ENCODE results near the gene ADAM15.
A peak's percentile ranks its signal among the peaks of the same experiment; 100 is the strongest.

ADAM15 gene

DNA sequence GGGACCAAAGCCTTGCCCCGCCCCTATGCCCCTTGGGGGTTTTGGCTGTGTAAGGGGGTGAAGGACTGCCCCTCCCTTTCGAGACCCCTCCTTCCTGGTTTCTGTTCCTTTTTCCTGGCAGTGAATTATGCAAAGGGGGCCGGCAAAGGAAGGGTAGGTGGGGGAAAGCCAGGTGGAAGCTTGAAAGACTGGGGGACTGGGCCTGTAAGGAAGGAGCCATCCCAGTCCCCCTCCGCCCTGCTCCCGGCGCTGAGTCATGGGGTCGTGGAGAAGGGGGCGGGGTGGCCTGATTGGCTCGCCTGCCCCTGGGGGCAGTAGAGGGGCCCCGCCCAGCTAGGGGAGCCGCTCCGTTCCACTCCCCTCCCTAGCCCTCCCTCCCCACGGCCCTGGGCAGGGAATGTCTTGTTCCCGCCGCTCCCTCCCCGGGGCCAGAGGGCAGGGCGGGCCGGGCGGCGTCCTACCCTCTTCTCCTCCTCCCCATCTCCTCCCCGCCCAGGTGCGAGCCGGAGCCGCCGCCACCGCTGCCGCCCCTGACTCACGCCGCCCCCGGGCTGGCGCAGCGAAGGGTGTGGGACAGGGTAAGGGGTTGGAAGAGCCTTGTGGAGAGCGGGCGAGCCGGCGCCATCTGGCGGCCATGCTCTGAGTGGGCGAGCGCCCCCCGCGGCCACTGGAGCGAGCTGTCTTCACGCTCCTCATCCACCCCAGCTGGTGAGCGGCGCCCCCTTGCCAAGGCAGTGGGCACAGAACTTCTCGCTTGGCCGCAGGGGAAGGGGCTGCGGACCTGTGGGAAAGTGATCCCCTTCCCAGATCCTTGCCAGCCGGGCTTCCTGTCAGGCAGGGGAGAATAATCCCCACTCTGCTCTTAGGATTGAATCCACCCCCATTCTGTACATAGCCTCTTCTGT lies 33.8 kb upstream of the ADAM15 start:
- ATAC-seq (peak; percentile 95), DNase-seq (peak; percentile 92)
- Mint-ChIP-seq H3K4me3 (peak overlapping the region; percentile 59), H3K27ac (peak overlapping the region; percentile 54), H3K4me1 (peaks cover 56% of the 10 kb centered on the region), H3K27me3 (no peaks in the 10 kb centered on the region), H3K36me3 (ENCODE audit: low read depth) (no peaks in the 10 kb centered on the region), H3K9me3 (no peaks in the 10 kb centered on the region)

DNA sequence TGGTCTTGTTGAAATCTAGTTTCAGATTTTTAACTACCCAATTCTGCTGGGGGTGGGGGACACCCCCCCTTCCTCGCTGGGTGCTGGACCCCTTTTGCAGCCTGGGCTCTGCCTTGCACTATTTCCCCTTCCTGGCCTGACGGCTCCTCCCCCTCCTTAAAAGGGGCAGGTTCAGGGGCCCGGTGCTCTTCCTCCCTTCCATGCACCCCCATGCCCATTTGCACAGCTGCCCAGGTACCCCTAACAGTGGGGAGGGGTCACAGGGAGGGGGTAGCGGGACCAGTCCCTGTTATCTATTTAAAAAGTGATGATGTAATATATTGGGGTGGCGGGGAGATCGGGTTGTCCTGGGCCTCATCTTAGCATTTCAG lies 33.2 kb upstream of the ADAM15 start:
- ATAC-seq: no peak
- Mint-ChIP-seq H3K4me3 (peak overlapping the region; percentile 59), H3K27me3 (no peaks in the 10 kb centered on the region), H3K4me1 (peaks cover 50% of the 10 kb centered on the region), H3K36me3 (ENCODE audit: low read depth) (no peaks in the 10 kb centered on the region), H3K9me3 (no peaks in the 10 kb centered on the region), H3K27ac (peak overlapping the region; percentile 54)
- no peak for DNase-seq

DNA sequence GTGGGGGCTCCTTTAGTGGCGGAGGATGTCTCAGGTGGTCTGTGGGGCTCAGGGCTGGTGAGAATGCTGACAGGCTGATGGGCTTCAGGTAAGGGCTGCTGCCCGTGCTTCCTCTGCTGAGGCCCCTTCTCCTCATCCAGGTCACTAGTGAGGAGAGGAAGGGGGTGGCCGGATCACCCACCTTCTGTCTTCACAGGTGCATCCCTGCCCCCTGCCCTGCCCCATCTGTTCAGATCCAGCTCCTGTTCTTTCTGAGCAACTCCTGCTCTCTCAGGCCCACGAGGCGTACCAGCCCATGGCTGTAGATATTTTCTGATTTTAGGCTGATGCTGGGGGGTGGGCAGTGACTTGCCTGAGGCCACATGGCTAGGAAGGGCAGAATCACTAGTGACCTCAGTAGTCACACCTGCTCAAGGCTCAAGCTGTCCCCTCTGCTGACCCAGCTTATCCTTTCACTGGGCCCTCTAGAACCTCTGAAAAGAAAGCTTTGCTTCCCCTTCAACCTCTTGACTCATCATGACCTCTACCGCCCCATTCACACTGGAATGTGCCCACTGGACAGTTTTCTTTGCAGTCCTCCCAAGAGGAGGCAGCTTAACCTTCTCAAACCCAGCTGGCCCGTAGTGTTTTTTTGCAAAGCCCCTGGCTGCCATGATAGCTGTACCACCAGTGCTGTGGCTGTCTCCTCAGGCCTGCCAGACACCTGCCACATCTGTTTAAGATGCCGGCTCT lies 32.3 kb upstream of the ADAM15 start:
- H3K36me3 Mint-ChIP-seq (ENCODE audit: low read depth): no peaks in the 10 kb centered on the region
- no peak for DNase-seq
- no peak overlapping the region for H3K27ac Mint-ChIP-seq
- H3K4me1 Mint-ChIP-seq: peaks cover 43% of the 10 kb centered on the region
- no peak overlapping the region for H3K4me3 Mint-ChIP-seq
- no peaks in the 10 kb centered on the region for H3K27me3 Mint-ChIP-seq
- no peak for ATAC-seq
- no peaks in the 10 kb centered on the region for H3K9me3 Mint-ChIP-seq

DNA sequence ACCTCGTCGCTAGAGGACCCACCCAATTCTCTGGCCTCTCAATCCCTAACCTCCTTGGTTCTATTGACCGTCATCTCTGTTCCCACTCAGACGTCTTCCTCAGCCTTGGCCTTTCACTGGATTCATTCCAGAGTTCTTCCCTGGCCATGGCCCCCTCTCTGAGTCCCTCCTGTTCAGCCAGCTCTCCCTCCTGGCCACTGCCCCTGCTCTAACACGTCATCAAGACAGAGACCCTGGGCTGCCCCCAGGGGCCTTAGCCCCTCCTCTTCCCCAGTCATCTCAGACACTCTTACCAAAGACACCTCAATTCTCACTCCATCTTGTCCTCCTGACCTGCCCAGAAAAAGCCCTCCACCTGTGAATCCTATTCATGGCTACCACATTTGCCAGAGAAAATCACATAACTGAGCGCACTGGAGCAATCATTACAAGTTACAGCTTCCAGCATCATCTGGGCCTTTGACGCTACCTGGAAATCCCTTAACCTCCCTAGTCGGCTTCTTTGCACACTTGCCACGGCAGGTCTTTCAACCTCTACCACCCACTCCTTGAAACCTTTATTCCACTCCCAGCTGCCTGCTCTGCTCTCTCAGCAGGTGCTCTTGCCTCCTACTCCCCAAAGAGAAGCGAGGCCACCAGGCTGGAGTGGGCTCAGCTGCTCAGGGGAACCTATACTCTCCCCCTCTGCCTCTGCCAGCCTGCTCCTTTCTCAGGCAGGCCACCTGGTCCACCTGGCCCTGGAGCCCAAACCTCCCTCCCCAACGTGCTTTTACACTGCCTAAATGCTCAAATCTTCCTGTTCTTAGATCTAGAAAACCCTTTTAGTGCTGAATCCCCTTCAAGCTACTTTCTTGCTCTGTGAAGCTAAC lies 31.5 kb upstream of the ADAM15 start:
- ATAC-seq: no peak
- H3K27ac Mint-ChIP-seq: peak overlapping the region; percentile 9
- no peak overlapping the region for H3K4me3 Mint-ChIP-seq
- H3K9me3 Mint-ChIP-seq: no peaks in the 10 kb centered on the region
- H3K36me3 Mint-ChIP-seq (ENCODE audit: low read depth): no peaks in the 10 kb centered on the region
- no peak for DNase-seq
- peaks cover 37% of the 10 kb centered on the region for H3K4me1 Mint-ChIP-seq
- no peaks in the 10 kb centered on the region for H3K27me3 Mint-ChIP-seq

DNA sequence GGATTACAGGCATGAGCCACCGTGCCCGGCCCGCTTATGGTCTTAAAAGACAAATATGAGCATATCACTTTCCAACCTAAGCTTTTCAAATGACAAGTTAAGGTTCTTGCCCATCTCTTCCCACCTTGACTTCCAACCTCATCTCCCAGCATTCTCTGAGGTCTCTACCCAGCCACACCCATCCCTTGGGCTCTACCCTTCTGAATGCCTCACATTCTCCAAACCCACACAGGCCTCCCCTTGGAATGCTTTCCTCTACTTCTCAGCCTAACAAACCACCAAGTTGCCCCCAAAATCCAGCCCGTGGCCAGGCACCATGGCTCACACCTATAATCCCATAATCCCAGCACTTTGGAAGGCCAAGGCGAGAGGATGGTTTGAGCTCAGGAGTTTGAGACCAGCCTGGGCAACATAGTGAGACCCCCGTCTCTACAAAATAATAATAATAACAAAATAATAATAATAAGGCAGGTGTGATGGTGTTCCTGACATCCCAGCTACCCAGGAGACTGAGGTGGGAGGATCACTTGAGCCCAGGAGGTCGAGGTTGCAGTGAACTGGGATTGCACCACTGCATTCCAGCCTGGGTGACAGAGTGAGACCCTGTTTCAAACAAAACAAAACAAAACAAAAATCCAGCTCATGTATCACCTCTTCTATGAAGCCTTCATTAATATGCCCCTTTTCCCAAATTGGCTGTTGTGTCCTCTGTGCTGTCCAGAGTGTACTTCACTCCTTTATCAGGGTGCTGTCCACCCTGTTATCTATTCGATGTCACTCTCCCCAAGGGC lies 28.8 kb upstream of the ADAM15 start:
- ATAC-seq (no peak), DNase-seq (no peak)
- H3K27ac Mint-ChIP-seq: no peak overlapping the region
- peaks cover 23% of the 10 kb centered on the region for H3K4me1 Mint-ChIP-seq
- H3K27me3 Mint-ChIP-seq: no peaks in the 10 kb centered on the region
- H3K9me3 Mint-ChIP-seq: no peaks in the 10 kb centered on the region
- no peak overlapping the region for H3K4me3 Mint-ChIP-seq
- no peaks in the 10 kb centered on the region for H3K36me3 Mint-ChIP-seq (ENCODE audit: low read depth)

DNA sequence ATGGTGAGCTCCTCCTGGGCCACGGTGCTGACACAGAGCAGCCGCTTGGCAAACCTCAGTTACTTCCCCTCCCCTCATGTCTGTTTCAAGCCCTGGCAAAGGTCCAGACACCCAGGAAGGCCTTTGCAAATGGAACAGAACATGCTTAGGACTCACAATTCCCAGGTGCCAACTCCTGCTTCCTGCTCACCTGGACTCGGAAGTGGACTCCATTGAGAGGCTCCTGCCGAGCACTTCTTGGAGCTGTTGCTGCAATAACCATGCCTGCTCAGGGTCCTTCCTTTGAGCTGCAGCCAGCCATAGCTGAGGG lies 28.2 kb upstream of the ADAM15 start:
- no peaks in the 10 kb centered on the region for H3K27me3 Mint-ChIP-seq
- DNase-seq (no peak), ATAC-seq (no peak)
- no peak overlapping the region for H3K4me3 Mint-ChIP-seq
- H3K9me3 Mint-ChIP-seq: no peaks in the 10 kb centered on the region
- no peaks in the 10 kb centered on the region for H3K36me3 Mint-ChIP-seq (ENCODE audit: low read depth)
- H3K27ac Mint-ChIP-seq: no peak overlapping the region
- peaks cover 18% of the 10 kb centered on the region for H3K4me1 Mint-ChIP-seq

DNA sequence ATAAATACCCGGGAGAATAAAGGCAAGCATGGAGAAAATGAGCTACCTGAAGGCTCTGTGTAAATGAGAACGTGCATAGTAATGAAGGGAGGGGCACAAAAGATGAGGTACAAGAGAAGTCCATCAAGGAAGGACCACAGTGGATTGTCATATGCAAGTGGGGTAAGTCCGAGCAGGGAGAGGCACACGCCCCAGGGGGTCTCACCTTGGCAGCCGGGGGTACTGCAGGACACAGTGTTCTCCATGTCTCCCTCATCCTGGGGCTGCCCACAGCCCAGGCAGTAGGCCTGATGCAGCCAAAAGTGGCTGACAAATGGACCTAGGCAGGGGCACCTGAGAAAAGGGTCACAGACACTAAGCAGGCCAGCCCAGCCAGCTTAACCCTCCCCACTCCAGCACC lies 27.5 kb upstream of the ADAM15 start:
- no peak for DNase-seq
- Mint-ChIP-seq H3K4me1 (peaks cover 13% of the 10 kb centered on the region), H3K27me3 (no peaks in the 10 kb centered on the region), H3K4me3 (no peak overlapping the region), H3K36me3 (ENCODE audit: low read depth) (no peaks in the 10 kb centered on the region), H3K9me3 (no peaks in the 10 kb centered on the region), H3K27ac (no peak overlapping the region)
- no peak for ATAC-seq

DNA sequence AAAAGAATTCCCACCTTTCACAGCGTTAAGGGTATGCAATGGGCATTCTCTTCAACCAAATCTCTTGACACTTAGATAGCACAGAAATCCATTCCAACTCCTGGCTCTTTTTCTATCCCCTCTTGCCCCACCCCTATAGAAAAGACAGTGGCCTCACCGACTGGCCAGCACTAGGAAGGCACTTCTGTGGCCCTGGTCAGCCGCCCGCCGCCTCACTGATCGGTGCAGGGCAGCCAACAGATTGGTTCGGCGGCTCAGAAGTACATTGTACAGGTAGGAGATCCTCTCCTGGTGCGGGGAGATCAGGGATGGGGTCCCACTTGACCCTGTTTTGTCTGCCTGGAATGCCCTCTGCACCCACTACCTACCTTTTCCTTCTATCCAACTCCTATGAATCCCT lies 26.8 kb upstream of the ADAM15 start:
- Mint-ChIP-seq H3K9me3 (no peaks in the 10 kb centered on the region), H3K27me3 (no peaks in the 10 kb centered on the region), H3K4me3 (no peak overlapping the region), H3K4me1 (peaks cover 8% of the 10 kb centered on the region), H3K36me3 (ENCODE audit: low read depth) (no peaks in the 10 kb centered on the region), H3K27ac (no peak overlapping the region)
- DNase-seq (no peak), ATAC-seq (no peak)

DNA sequence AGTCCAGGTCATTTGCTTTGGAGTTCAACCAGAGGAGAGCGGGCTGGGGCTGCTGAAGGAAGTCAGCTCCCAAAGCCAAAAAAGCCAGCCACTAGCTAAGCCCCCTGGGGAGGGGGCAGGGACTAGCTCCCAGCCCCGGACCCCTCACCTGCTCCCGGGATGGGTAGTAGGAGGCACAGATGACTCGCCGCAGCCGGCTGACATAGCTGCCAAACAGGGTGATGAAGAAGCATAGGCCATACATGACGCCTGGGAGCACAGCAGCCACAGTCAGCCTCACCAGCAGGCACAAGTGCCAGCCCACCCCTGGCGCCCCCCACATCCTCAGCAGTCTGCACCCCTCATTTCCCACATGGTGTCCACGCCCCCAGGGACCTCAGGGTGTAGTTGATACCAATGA lies 25.0 kb upstream of the ADAM15 start:
- H3K4me1 Mint-ChIP-seq: no peaks in the 10 kb centered on the region
- H3K27me3 Mint-ChIP-seq: no peaks in the 10 kb centered on the region
- H3K27ac Mint-ChIP-seq: no peak overlapping the region
- ATAC-seq: no peak
- H3K4me3 Mint-ChIP-seq: no peak overlapping the region
- no peaks in the 10 kb centered on the region for H3K36me3 Mint-ChIP-seq (ENCODE audit: low read depth)
- no peaks in the 10 kb centered on the region for H3K9me3 Mint-ChIP-seq
- no peak for DNase-seq

DNA sequence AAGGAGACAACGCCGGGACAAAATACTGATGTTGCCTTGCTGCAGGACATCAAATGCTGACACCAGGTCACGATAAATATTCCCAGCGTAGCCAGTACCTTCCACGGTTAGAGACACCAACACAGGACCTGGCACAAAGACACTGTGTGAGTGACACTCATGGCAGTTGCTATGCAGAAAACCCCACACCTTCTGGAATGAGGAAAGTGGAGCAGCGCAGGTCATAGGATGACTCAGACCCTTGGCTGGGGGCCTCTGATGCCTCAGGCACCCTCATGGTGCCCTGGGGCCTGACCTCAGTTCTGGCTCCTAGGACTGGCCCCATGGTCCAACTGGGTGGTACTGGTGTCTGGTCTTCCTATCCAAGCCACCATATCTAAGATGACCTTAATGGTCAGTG lies 24.5 kb upstream of the ADAM15 start:
- no peak for DNase-seq
- Mint-ChIP-seq H3K4me3 (no peak overlapping the region), H3K27me3 (no peaks in the 10 kb centered on the region), H3K27ac (no peak overlapping the region), H3K4me1 (no peaks in the 10 kb centered on the region), H3K36me3 (ENCODE audit: low read depth) (no peaks in the 10 kb centered on the region), H3K9me3 (no peaks in the 10 kb centered on the region)
- ATAC-seq: peak; percentile 34

DNA sequence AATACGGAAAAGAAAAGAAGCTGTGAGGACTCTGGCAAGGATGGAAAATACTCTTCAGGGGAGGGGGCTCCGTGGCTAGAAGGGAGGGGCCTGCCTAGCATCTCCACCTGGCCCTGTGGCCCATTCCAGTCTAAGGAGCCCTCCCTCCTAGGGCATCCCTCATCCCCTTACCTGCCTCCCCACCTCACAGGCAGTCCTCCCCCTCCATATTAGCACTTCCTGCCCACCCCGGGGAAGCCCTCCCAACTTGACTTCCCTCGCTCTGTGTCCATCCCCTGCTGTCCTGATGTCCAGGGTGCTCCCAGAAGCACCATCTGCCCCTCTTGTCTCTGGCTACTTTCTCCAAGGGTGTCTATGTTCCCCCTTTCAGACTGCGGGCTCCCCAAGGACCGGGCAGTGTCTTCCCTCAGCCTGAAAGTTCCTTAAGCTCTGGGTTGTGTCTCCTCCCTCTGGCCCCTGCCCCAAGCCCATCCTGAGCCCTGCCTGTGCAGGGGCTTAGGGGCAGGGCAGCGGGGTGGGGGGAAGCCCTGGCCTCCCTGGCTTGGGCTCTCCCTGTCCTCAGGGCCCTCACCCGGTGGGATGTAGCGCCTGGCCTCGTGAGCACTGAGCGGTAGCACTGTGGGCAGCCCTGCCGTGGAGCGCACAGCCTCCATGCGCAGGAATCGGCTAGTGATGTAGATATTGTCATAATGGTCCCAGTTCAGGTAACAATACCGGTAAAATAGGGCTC lies 21.4 kb upstream of the ADAM15 start:
- DNase-seq (no peak), ATAC-seq (no peak)
- Mint-ChIP-seq H3K27ac (no peak overlapping the region), H3K4me1 (no peaks in the 10 kb centered on the region), H3K27me3 (peaks cover 4% of the 10 kb centered on the region), H3K9me3 (no peaks in the 10 kb centered on the region), H3K4me3 (no peak overlapping the region), H3K36me3 (ENCODE audit: low read depth) (no peaks in the 10 kb centered on the region)

DNA sequence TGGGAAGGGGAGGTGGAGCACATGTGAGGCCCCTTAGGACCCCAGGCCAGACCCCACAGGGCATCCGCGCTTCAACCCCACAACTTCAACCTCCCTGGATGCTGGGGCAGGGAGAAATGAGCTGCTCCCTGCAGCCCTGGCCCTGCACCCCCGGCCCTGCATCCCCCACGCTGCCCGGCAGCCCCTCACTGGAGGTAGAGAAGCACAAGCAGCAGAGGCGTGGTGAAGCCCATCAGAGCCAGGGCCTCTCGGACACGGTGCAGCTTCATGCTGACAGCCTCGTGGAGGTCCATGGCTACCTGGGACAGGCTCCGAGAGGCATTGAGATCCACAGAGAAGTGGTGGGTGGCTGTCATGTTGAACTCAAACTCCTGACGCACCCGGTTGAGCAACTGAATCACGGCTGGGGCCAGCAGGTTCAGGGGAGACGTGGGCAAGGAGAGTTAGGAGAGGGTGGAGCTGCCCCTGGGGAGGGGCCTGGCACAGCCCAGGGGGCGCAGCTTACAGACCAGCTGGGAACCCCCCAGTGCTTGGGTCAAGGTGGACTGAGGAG lies 20.8 kb upstream of the ADAM15 start:
- no peak for DNase-seq
- Mint-ChIP-seq H3K36me3 (ENCODE audit: low read depth) (no peaks in the 10 kb centered on the region), H3K9me3 (no peaks in the 10 kb centered on the region), H3K4me3 (no peak overlapping the region), H3K4me1 (no peaks in the 10 kb centered on the region), H3K27ac (no peak overlapping the region), H3K27me3 (peaks cover 4% of the 10 kb centered on the region)
- ATAC-seq: no peak

DNA sequence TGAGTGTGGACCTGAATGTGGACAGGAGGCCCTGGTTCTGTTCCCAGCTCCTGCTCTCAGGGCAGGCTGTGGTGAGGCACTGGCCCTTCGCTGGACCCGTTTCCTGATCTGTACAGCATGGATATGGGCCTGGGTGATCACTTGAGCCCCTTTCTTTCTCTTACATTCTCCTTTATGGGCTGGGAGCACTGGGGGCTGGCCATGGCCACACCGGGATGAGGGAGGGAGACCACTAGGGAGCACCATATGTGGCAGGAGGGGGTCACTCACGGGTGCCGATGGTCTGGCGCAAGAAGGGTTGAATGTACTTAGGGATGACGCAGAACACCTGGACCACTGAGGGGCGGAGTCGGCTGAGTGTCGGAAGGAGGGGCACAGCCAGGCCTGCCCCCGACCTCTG lies 20.2 kb upstream of the ADAM15 start:
- H3K27me3 Mint-ChIP-seq: peaks cover 4% of the 10 kb centered on the region
- no peak overlapping the region for H3K4me3 Mint-ChIP-seq
- no peaks in the 10 kb centered on the region for H3K36me3 Mint-ChIP-seq (ENCODE audit: low read depth)
- no peak overlapping the region for H3K27ac Mint-ChIP-seq
- no peak for DNase-seq
- no peak for ATAC-seq
- no peaks in the 10 kb centered on the region for H3K9me3 Mint-ChIP-seq
- H3K4me1 Mint-ChIP-seq: no peaks in the 10 kb centered on the region

Data from activated naive CD8-positive, alpha-beta T cell treated with anti-CD3 and anti-CD28 coated beads, Interleukin-2, amount 50 U/mL, for 24 hours (primary cell).